DOHH2 (cell line): ENCODE results near the gene UMODL1.

ENCODE experiments used
- H3F3A ChIP-seq: fragments of 200-600 bp; sonication (generic), shearing (Covaris generic); 2 replicates; pipeline ENCODE4 v1.6.0; 2016; ENCODE audit warnings: antibody characterized with exemption, mild to moderate bottlenecking; ENCODE audit not compliant: control insufficient read depth, insufficient read depth
- H3K27ac ChIP-seq: fragments of 200-600 bp; sonication (generic); 2 replicates; pipeline ENCODE4 v1.5.1; 2014; ENCODE audit warnings: low read depth, mild to moderate bottlenecking, low read length, moderate library complexity
- H3K27me3 ChIP-seq: fragments of 200-600 bp; sonication (generic); 2 replicates; pipeline ENCODE4 v1.6.1; 2014; ENCODE audit warnings: mild to moderate bottlenecking, low read length, mixed read lengths; ENCODE audit not compliant: control insufficient read depth
- H3K36me3 ChIP-seq: fragments of 200-600 bp; sonication (generic); 2 replicates; pipeline ENCODE4 v1.6.1; 2014; ENCODE audit warnings: mild to moderate bottlenecking, low read length, moderate library complexity, mixed read lengths; ENCODE audit not compliant: control insufficient read depth
- H3K4me1 ChIP-seq: fragments of 200-600 bp; sonication (generic); 2 replicates; pipeline ENCODE4 v1.6.1; 2014; ENCODE audit warnings: mild to moderate bottlenecking, low read length, mixed read lengths; ENCODE audit not compliant: control insufficient read depth
- H3K4me2 ChIP-seq: fragments of 200-600 bp; sonication (generic); 2 replicates; pipeline ENCODE4 v1.6.0; 2014; ENCODE audit warnings: mild to moderate bottlenecking, low read length, moderate library complexity
- H3K4me3 ChIP-seq: fragments of 200-600 bp; sonication (generic); 2 replicates; pipeline ENCODE4 v1.5.1; 2014; ENCODE audit warnings: mild to moderate bottlenecking, low read length, mixed read lengths
- H3K79me2 ChIP-seq: fragments of 200-600 bp; sonication (generic); 2 replicates; pipeline ENCODE4 v1.6.1; 2014; ENCODE audit warnings: mild to moderate bottlenecking, low read length, mixed read lengths; ENCODE audit not compliant: control insufficient read depth
- H3K9me2 ChIP-seq: fragments of 200-600 bp; sonication (generic); replicated peaks from 2 replicates; pipeline ENCODE4 v1.6.1; 2014; ENCODE audit warnings: mild to moderate bottlenecking, low read length, mixed read lengths; ENCODE audit not compliant: control insufficient read depth
- H3K9me3 ChIP-seq: fragments of 200-600 bp; sonication (generic); 2 replicates; pipeline ENCODE4 v1.6.1; 2014; ENCODE audit warnings: antibody characterized with exemption, low read length, mixed read lengths; ENCODE audit not compliant: control insufficient read depth, insufficient read depth
- H4K20me1 ChIP-seq: fragments of 200-600 bp; sonication (generic); 2 replicates; pipeline ENCODE4 v1.6.0; 2014; ENCODE audit warnings: low read depth, mild to moderate bottlenecking, antibody characterized with exemption, low read length, moderate library complexity; ENCODE audit not compliant: control insufficient read depth, insufficient read depth
- CTCF ChIP-seq: fragments of 200-600 bp; sonication (generic); IDR thresholded peaks from one replicate; pipeline ENCODE4 v1.5.1; 2014; ENCODE audit warnings: antibody characterized with exemption, mild to moderate bottlenecking, low read depth, low read length; ENCODE audit not compliant: poor library complexity, severe bottlenecking
- EZH2phosphoT487 ChIP-seq: fragments of 200-600 bp; sonication (generic); IDR thresholded peaks from 2 replicates; pipeline ENCODE4 v1.6.1; 2017; ENCODE audit warnings: borderline replicate concordance, mild to moderate bottlenecking, antibody characterized with exemption, low read length, moderate library complexity, mixed read lengths

Gene UMODL1

GRCh38 chr21:42056468-42056867 is 14.6 kb upstream of the UMODL1 start:
- Histone ChIP-seq H3F3A (0 out of 2 replicates have a peak, but pooled peaks cover 4% of the 10 kb centered on the region), H3K27me3 (no peaks in the 10 kb centered on the region), H3K4me3 (no peak overlapping the region), H3K4me1 (peaks cover 10% of the 10 kb centered on the region), H3K79me2 (no peaks in the 10 kb centered on the region), H3K27ac (no peak overlapping the region), H3K9me2 (no peaks in the 10 kb centered on the region), H3K9me3 (no peaks in the 10 kb centered on the region), H3K36me3 (no peaks in the 10 kb centered on the region), H4K20me1 (no peaks in the 10 kb centered on the region), H3K4me2 (no peak overlapping the region)
- TF ChIP-seq EZH2phosphoT487 = no peak
- no peak for TF ChIP-seq CTCF

- no peaks in the 10 kb centered on the region for H3K36me3 ChIP-seq
- H3K9me3 ChIP-seq = no peaks in the 10 kb centered on the region
- no peaks in the 10 kb centered on the region for H3K27me3 ChIP-seq
- no peak overlapping the region for H3K27ac ChIP-seq
- H3K4me2 ChIP-seq = no peak overlapping the region
- peaks cover 9% of the 10 kb centered on the region for H3F3A ChIP-seq
- peaks cover 17% of the 10 kb centered on the region for H3K4me1 ChIP-seq
- no peak overlapping the region for H3K4me3 ChIP-seq
- TF ChIP-seq EZH2phosphoT487 (no peak), CTCF (no peak)
- H3K79me2 ChIP-seq = no peaks in the 10 kb centered on the region
- no peaks in the 10 kb centered on the region for H3K9me2 ChIP-seq
- no peaks in the 10 kb centered on the region for H4K20me1 ChIP-seq
Observed at GRCh38 chr21:42056996-42057689, 14.0 kb upstream of the UMODL1 start.

- no peaks in the 10 kb centered on the region for H3K9me3 ChIP-seq
- H3K4me3 ChIP-seq = no peak overlapping the region
- peaks cover 25% of the 10 kb centered on the region for H3K4me1 ChIP-seq
- H3F3A ChIP-seq = peaks cover 15% of the 10 kb centered on the region
- H3K27ac ChIP-seq = no peak overlapping the region
- H3K27me3 ChIP-seq = no peaks in the 10 kb centered on the region
- H3K36me3 ChIP-seq = no peaks in the 10 kb centered on the region
- TF ChIP-seq EZH2phosphoT487 = no peak
- no peak for TF ChIP-seq CTCF
- no peaks in the 10 kb centered on the region for H3K9me2 ChIP-seq
- no peaks in the 10 kb centered on the region for H3K79me2 ChIP-seq
- no peak overlapping the region for H3K4me2 ChIP-seq
- no peaks in the 10 kb centered on the region for H4K20me1 ChIP-seq
Observed at GRCh38 chr21:42057851-42058437, 13.2 kb upstream of the UMODL1 start.
